Measurements from ENCODE around the gene TM4SF5.
"Not testable (repeated sequence)": the region's sequence is repeated elsewhere in the genome, so short reads cannot be mapped to it uniquely, and the experiment has no call there.

Gene TM4SF5

DNA sequence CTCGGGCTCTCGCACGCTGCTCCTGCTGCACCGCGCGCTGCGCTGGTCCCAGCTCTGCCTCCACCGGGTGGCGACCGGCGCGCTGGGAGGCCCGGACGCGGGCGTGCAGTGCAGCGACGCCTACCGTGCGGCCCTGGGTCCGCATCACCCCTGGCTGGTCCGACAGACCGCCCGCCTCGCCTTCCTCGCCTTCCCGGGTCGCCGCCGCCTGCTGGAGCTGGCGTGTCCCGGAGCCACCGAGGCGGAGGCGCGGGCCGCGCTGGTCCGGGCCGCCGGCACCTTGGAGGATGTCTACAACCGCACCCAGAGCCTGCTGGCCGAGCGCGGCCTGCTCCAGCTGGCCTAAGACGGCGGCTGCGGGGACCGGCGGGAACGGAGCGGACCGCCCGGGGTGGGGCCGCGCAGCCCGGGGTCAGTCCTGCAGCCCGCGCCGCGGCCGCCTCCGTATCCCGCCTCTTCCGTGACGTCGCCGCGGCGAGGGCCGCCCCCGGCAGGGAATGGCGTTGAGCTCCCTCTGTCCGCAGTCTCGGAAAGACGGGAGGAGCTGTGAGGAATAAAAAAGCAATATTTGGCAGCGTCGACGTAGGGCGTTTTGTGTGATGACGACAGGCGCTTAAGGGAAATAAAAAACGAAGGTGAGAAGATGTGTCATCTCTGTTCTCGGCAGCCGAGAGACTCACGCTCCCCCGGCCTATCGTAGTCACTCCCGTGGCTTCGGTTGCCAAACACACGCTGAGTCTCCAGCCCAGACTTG lies 18.4 kb downstream of the TM4SF5 start:
- DNase-seq (ENCODE audit: low spot score), result peak; percentile 90

DNA sequence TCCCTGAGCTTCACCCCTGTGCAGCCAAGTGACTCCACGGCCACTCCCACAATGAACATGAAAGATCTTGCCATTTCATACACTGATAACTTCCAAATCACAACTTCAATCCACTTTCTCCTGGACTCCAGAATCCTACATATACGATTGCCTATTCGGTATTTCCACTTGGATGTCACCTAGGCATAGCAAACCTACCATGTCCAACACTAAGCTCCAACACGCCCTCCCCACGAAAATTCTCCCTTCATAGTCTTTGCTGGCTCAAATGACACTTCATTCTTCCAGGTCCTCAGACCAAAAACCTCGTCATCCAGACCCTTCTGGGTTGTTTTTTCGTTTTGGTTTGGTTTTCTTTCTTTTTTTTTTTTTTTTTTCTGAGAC lies 19.0 kb downstream of the TM4SF5 start:
- no peak for DNase-seq (ENCODE audit: low spot score)

DNA sequence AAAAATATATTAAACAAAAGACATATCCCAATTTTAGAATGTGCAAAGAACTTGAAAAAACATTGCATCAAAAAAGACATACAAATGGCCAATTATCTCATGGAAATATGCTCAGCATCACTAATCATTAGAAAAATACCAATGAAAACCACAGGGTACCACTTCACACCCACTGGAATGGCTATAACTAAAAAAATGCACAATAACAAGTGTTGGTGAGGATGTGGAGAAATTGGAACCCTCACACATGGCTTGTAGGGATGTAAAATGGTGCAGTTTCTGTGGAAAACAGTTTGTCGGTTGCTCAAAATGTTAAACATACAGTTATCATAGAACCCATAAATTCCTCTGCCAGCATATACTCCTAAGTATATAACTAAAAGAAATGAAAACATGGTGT lies 23.5 kb downstream of the TM4SF5 start:
- no peak for DNase-seq (ENCODE audit: low spot score)

GRCh38 chr17:4796552-4796920 lies 24.9 kb downstream of the TM4SF5 start:
- peak; percentile 78 for DNase-seq (ENCODE audit: low spot score)

- no peak for DNase-seq (ENCODE audit: low spot score)
These were observed 28.9 kb downstream of the TM4SF5 start for GRCh38 chr17:4800462-4801196.

DNA sequence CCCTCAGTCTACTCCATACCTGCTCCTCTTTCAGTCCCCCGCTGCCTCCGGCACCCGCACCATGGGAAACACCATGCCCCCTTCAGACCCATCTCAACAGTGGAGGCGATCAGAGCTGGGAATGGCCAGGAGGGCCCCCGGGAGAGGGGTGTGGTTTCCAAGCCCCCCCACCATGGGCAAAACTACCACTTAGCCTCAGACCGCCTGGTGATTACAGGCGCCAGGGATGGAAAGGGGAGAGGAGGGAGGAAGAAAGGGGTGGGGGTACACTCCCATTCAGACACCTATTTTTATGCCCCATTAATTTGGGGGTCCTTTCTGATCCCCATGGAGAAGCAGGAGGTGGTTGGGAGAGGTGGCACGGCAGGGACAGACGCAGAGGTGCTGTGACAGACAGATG lies 30.5 kb downstream of the TM4SF5 start, which contains the start of gene C17orf114:
TSS of gene C17orf114 (minus strand) at position 101 of the 400 bp plus-strand sequence.
- no peak for DNase-seq (ENCODE audit: low spot score)

DNA sequence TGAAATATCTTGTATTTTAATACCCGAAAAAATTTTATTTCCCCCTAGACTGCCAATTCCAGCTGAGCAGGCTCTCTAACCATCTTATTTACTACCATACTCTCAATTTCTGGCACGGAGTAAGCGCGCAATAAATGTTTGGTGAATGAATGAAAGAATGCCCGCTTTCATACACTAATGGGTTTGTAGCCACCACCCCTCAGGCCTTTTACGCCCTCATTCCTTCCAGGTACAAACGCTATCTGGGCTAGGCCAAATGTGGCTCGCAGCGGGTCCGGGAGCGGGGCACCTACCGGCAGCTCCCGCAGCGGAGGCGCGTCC lies 34.7 kb downstream of the TM4SF5 start:
- DNase-seq (ENCODE audit: low spot score), result no peak

- DNase-seq (ENCODE audit: low spot score), result peak; percentile 100
These were observed 35.3 kb downstream of the TM4SF5 start, which contains the start of gene PLD2 for GRCh38 chr17:4806777-4807604. TSS of gene PLD2 (plus strand) at chr17:4807152. CDS start at chr17:4807773, 621 bp downstream.

DNA sequence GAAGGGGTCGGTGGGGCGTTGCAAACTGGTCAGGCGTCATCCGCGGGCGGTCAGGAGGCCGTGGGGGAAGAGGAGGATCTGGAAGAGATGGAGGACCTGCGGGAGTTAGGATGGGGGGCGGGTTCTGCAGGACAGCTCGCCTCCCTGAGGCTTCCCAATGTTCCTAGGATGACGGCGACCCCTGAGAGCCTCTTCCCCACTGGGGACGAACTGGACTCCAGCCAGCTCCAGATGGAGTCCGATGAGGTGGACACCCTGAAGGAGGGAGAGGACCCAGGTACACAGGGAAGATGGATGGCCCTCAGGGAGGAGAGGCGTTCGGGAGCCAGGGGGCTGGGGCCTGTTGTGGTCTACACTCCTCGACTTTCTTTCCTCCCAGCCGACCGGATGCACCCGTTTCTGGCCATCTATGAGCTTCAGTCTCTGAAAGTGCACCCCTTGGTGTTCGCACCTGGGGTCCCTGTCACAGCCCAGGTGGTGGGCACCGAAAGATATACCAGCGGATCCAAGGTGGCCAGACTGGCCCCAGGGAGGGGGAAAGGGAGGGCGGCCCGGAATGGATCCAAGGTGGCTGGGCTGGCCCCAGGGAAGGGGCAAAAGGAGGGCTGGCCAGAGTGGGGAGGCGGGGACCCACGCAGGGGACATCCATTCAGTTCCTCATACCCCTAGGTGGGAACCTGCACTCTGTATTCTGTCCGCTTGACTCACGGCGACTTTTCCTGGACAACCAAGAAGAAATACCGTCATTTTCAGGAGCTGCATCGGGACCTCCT lies 36.1 kb downstream of the TM4SF5 start:
- DNase-seq (ENCODE audit: low spot score), result no peak

DNA sequence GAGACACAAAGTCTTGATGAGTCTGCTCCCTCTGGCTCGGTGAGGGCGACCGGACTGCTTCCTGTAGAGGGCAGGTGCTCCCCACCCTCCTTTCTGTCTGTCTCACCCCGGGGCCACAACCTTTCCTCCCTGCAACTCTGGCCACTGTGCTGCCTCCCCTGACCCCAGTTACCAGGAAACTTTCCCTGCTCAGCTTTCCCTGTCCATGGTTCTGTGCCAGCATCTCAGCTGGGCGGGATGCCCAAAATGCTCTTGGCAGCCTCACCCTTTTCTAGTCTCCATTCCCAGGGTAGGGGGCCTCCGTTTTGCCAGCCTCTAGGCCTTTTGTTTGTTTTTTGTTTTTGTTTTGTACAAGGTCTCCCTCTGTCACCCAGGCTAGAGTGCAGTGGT lies 36.7 kb downstream of the TM4SF5 start:
- no peak for DNase-seq (ENCODE audit: low spot score)

GRCh38 chr17:4810696-4811290 lies 39.1 kb downstream of the TM4SF5 start:
- DNase-seq (ENCODE audit: low spot score), result no peak

GRCh38 chr17:4811471-4811870 lies 39.8 kb downstream of the TM4SF5 start:
- DNase-seq (ENCODE audit: low spot score), result no peak

DNA sequence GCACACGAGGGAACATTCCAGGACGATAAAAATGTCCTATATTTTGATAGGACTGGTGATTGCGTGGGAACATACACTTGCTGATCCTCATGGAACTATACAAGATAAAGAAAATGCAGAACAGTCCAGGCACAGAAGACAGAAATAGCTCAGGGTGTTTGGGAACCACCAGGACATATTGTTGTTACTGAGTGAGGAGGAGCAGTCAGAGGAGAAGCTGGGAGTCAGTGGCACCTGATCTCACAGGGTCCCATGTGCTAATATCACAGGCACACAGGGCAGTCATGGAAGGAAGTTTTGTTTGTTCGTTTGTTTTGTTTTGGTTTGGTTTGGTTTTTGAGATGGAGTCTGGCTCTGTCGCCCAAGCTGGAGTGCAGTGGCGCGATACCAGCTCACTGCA lies 41.0 kb downstream of the TM4SF5 start:
- no peak for DNase-seq (ENCODE audit: low spot score)

- peak; percentile 54 for DNase-seq (ENCODE audit: low spot score)
These were observed 43.5 kb downstream of the TM4SF5 start for GRCh38 chr17:4815043-4815675.

DNA sequence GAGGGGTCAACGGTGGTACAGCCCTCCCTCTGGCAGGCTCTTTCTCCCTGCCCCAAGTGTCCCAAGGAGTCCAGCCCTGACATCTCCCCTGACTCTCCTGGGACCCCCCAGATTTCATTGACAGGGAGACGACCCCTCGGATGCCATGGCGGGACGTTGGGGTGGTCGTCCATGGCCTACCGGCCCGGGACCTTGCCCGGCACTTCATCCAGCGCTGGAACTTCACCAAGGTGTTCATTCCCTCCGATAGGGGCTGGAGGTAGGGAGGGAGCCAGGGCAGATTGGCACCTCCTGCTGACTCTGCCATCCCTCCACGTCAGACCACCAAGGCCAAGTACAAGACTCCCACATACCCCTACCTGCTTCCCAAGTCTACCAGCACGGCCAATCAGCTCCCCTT lies 45.1 kb downstream of the TM4SF5 start:
- DNase-seq (ENCODE audit: low spot score), result no peak

DNA sequence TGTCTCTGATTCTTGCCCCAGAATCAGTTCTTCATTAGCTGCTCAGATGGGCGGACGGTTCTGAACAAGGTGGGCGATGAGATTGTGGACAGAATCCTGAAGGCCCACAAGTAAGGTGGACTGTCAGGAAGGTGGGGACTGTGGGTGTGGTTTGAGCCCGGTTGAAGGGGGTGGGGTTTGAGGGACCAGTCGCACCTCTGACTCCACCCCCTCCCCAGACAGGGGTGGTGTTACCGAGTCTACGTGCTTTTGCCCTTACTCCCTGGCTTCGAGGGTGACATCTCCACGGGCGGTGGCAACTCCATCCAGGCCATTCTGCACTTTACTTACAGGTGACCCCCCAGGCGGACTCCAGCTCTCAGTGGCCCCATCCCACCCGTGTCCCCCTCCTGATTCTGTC lies 46.6 kb downstream of the TM4SF5 start:
- DNase-seq (ENCODE audit: low spot score), result peak; percentile 61

- DNase-seq (ENCODE audit: low spot score), result no peak
These were observed 51.1 kb downstream of the TM4SF5 start for GRCh38 chr17:4822835-4823234.

DNA sequence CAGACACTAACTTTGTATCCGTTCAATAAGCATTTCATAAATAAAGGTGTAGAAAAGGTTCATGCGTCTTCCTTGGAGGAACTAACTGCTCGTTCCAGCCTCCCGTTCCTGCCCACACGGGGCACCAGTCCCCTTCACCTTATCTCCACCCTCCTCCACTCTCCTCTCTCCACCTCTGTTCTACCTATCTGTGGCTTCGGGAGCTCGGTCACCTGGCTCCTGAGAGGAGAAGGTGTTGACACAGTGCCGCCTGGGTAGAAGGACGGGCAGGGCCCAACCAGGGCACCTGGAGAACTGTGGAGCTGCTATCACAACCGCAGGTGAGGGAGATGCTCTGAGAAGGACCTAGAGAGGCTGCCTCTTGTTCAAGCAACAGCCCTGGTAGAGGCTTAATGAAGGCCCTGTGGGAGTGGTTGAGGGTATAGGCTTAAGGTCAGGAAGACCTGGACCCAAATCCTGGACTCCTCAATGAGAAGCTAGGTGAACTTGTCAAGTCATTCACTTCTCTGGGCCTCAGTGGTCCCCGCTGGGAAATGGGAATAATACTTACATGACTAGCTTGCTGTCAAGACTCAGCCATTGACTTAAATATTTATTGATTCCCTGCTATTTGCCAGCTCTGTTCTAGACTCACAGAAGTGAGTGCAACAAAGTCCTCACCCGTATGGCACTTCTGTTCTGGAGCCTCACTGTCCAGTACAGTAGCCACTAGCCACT lies 51.8 kb downstream of the TM4SF5 start:
- DNase-seq (ENCODE audit: low spot score), result no peak

- no peak for DNase-seq (ENCODE audit: low spot score)
These were observed 55.7 kb downstream of the TM4SF5 start for GRCh38 chr17:4827399-4827798.

DNA sequence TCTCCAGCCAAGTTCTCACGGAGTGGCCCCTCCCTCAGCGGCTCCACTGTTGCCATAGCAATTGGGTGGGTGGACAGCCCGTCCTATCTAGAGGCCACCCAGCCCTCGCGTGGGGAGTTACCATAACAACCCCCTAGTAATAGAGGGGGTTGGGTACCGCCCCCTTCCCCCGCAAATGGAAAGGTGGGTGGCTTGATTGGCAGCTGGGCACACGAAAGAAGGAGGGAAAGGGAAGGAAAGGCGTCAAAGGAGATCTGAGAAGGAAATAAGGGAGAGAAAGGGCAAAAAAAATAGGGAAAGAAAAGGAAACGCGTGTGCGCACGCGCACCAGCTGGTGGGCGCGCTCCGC lies 61.1 kb downstream of the TM4SF5 start:
- DNase-seq (ENCODE audit: low spot score), result not testable (repeated sequence)

All from iPS-NIHi11 (cell line).